SK-N-SH (cell line): ENCODE measurements around the gene SYT13. TPM values are rescaled to one million over a fixed set of nuclear protein-coding genes. Genes with fewer than 3 reads are reported as not detected.

Experiments used
- CTCF ChIA-PET: fragments of 300-600, 350-600 bp; formaldehyde crosslinking; extraction: SDS; loops from one replicate; lab custom pipeline; 2021; lab: Yijun Ruan, JAX
- POLR2A ChIA-PET: fragments of 350-600 bp; sonication (Branson Sonifier 250); formaldehyde crosslinking; extraction: SDS; loops from one replicate; lab custom pipeline; 2020; ENCODE audit warnings: antibody characterized with exemption, inconsistent platforms; lab: Yijun Ruan, JAX
- DNase-seq: peaks from one replicate; pipeline ENCODE4 v3.0.0; 2012
- H2AFZ ChIP-seq: fragments of 200-600 bp; sonication (generic); 2 replicates; pipeline ENCODE4 v1.8.1; 2016; ENCODE audit warnings: antibody characterized with exemption, mild to moderate bottlenecking, low read depth
- H3F3A ChIP-seq: fragments of 200-600 bp; sonication (generic); replicated peaks from 2 replicates; pipeline ENCODE3; 2016; ENCODE audit warnings: antibody characterized with exemption, mild to moderate bottlenecking; ENCODE audit not compliant: insufficient read depth
- H3K27ac ChIP-seq, 2 experiments: fragments of 200-500 bp in 1 of 2; fragments of 200-600 bp in 1 of 2; sonication (Bioruptor generic) in 1 of 2; sonication (generic), shearing (Covaris generic) in 1 of 2; 2 replicates each; pipeline versions ENCODE4 v1.5.1 to v1.6.1; 2014 to 2016; ENCODE audit warnings: low read depth in 2 of 2, inconsistent platforms in 1 of 2, low read length in 1 of 2, mild to moderate bottlenecking in 1 of 2, mixed read lengths in 1 of 2
- H3K27me3 ChIP-seq: fragments of 200-600 bp; sonication (generic), shearing (Covaris generic); 2 replicates; pipeline ENCODE4 v1.6.1; 2016; ENCODE audit warnings: mixed run types; ENCODE audit not compliant: insufficient read depth
- H3K36me3 ChIP-seq, 2 experiments: fragments of 200-500 bp in 1 of 2; fragments of 200-600 bp in 1 of 2; sonication (Bioruptor generic) in 1 of 2; sonication (generic) in 1 of 2; replicated peaks in 1 of 2; 2 replicates each; pipeline versions ENCODE3 to v1.5.1; 2014 to 2016; ENCODE audit warnings: low read length in 1 of 2, mild to moderate bottlenecking in 1 of 2; ENCODE audit not compliant: insufficient read depth in 2 of 2, control insufficient read depth in 1 of 2
- H3K4me1 ChIP-seq, 2 experiments: fragments of 200-500 bp in 1 of 2; fragments of 200-600 bp in 1 of 2; sonication (Bioruptor generic) in 1 of 2; sonication (generic), shearing (Covaris generic) in 1 of 2; 2 replicates each; pipeline versions ENCODE4 v1.5.1 to v1.6.1; 2014 to 2016; ENCODE audit warnings: low read depth in 1 of 2, low read length in 1 of 2, mixed run types in 1 of 2; ENCODE audit not compliant: insufficient read depth in 2 of 2, control insufficient read depth in 1 of 2
- H3K4me2 ChIP-seq: fragments of 200-600 bp; sonication (generic), shearing (Covaris generic); 2 replicates; pipeline ENCODE4 v1.6.1; 2017; ENCODE audit warnings: mixed run types
- H3K4me3 ChIP-seq, 2 experiments: fragments of 200-500 bp in 1 of 2; fragments of 200-600 bp in 1 of 2; sonication (Bioruptor generic) in 1 of 2; sonication (generic), shearing (Covaris generic) in 1 of 2; 2 replicates each; pipeline versions ENCODE4 v1.5.1 to v1.8.1; 2014 to 2016; ENCODE audit warnings: low read depth in 2 of 2, inconsistent platforms in 1 of 2, low read length in 1 of 2, mild to moderate bottlenecking in 1 of 2, mixed read lengths in 1 of 2, moderate library complexity in 1 of 2
- H3K79me2 ChIP-seq: fragments of 200-600 bp; sonication (generic); 2 replicates; pipeline ENCODE4 v1.8.1; 2017; ENCODE audit warnings: mild to moderate bottlenecking; ENCODE audit not compliant: insufficient read depth
- H3K9ac ChIP-seq: fragments of 200-600 bp; sonication (generic); 2 replicates; pipeline ENCODE4 v1.6.1; 2017; ENCODE audit warnings: mixed run types
- H3K9me2 ChIP-seq: fragments of 200-600 bp; sonication (generic); 2 replicates; pipeline ENCODE4 v1.6.1; 2017; ENCODE audit warnings: mixed run types
- H3K9me3 ChIP-seq: fragments of 200-600 bp; sonication (generic); 2 replicates; pipeline ENCODE4 v1.6.1; 2017; ENCODE audit warnings: mixed run types, mild to moderate bottlenecking, moderate library complexity
- H4K20me1 ChIP-seq: fragments of 200-600 bp; sonication (generic); 2 replicates; pipeline ENCODE4 v1.6.1; 2017; ENCODE audit warnings: mild to moderate bottlenecking, mixed run types; ENCODE audit not compliant: insufficient read depth
- CHD2 ChIP-seq: fragments of 150-350 bp; IDR thresholded peaks from 2 replicates; pipeline ENCODE4 v1.6.1; 2018; ENCODE audit warnings: low read length; ENCODE audit not compliant: partially characterized antibody
- EP300 ChIP-seq, 2 experiments: IDR thresholded peaks; 2 replicates each; pipeline versions ENCODE4 v1.4.0 to v1.6.1; 2012; ENCODE audit warnings: borderline replicate concordance in 1 of 2, low read depth in 1 of 2, low read length in 1 of 2
- FOSL2 ChIP-seq: IDR thresholded peaks from 2 replicates; pipeline ENCODE4 v1.4.0; 2012; ENCODE audit warnings: low read depth, mild to moderate bottlenecking, moderate library complexity, borderline replicate concordance
- FOXJ3 ChIP-seq: sonication (generic); formaldehyde crosslinking; IDR thresholded peaks from 2 replicates; pipeline ENCODE4 v1.5.1; 2020; ENCODE audit warnings: mild to moderate bottlenecking, missing genetic modification reagents
- FOXM1 ChIP-seq: IDR thresholded peaks from 2 replicates; pipeline ENCODE4 v1.4.0; 2012; ENCODE audit warnings: low read depth, mild to moderate bottlenecking
- GATA2 ChIP-seq: sonication (generic); formaldehyde crosslinking; IDR thresholded peaks from 2 replicates; pipeline ENCODE4 v1.5.0; 2020; ENCODE audit warnings: mild to moderate bottlenecking, missing genetic modification reagents
- JUND ChIP-seq: IDR thresholded peaks from 2 replicates; pipeline ENCODE4 v1.4.0; 2012
- MXI1 ChIP-seq: IDR thresholded peaks from 2 replicates; pipeline ENCODE4 v1.6.1; 2012; ENCODE audit warnings: mild to moderate bottlenecking, low read depth, low read length, improper control_type of control experiment
- REST ChIP-seq: IDR thresholded peaks from 2 replicates; pipeline ENCODE4 v1.6.1; 2012; ENCODE audit warnings: mild to moderate bottlenecking, low read depth, low read length, moderate library complexity
- RFX5 ChIP-seq: IDR thresholded peaks from 2 replicates; pipeline ENCODE4 v1.6.1; 2012; ENCODE audit warnings: mild to moderate bottlenecking, improper control_type of control experiment, low read length
- RXRA ChIP-seq: IDR thresholded peaks from 2 replicates; pipeline ENCODE4 v1.4.0; 2012; ENCODE audit warnings: low read depth, mild to moderate bottlenecking, borderline replicate concordance
- TCF12 ChIP-seq: IDR thresholded peaks from 2 replicates; pipeline ENCODE4 v1.4.0; 2012
- USF2 ChIP-seq: fragments of 150-350 bp; IDR thresholded peaks from 2 replicates; pipeline ENCODE4 v1.6.1; 2017; ENCODE audit warnings: antibody characterized with exemption, low read length, low read depth, borderline replicate concordance
- YY1 ChIP-seq: IDR thresholded peaks from 2 replicates; pipeline ENCODE4 v1.4.0; 2012; ENCODE audit warnings: low read depth, mild to moderate bottlenecking
- WGBS: methylation state at CpG from one replicate; pipeline ENCODE4 v1.1.6; 2017; ENCODE audit warnings: low lambda C conversion rate; 5-methylcytosine and 5-hydroxymethylcytosine counted together
- polyA plus RNA-seq, 3 experiments: library from polyadenylated mRNA; depleted of rRNA; stranded (reverse); fragments of >200 nt; gene quantifications; 2 replicates each; pipeline ENCODE4 v1.2.3, GENCODE V29; 2012
- TF ChIP-seq, protein P1 (sequence below): IDR thresholded peaks from 2 replicates; pipeline ENCODE4 v1.4.0; 2012; ENCODE audit warnings: low read depth, borderline replicate concordance

SYT13 gene
- polyA plus RNA-seq, 1 of the 3 experiments (the other 2 are of a cell fraction): not detected

DNA sequence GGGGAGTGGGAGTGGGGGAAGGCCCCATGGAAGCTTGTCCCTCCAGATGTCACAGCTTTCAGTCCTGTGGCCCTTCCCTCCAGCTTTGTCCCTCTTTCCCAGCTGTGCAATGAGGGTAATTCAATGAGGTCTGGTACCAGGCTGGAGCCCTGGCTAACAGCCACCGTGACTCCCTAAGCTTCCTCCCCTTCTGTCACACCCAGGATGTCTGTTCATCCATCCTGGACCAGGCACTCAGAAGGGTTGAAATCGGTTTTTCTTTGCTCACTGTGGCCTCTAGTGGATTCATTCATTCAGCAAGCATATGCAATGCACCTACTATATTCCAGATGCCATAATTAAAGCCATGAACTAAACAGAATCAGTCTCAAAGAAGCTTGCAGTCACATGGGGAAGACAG, 38.7 kb downstream of the SYT13 start (continued):
- TF ChIP-seq EP300 (IDR thresholded peaks at IDR 0.05; ENCODE audit: borderline replicate concordance in 1 of 2, low read depth in 1 of 2, low read length in 1 of 2) (no peak), CHD2 (peak; percentile 5), FOXM1 (no peak)

GRCh38 chr11:45246241-45246640, 39.9 kb downstream of the SYT13 start:
- H3K27ac ChIP-seq: no peak overlapping the region
- H3K4me3 ChIP-seq: no peak overlapping the region
- no peak for TF ChIP-seq FOXJ3 (CRISPR knock-in tag)
- H3K9me2 ChIP-seq: no peaks in the 10 kb centered on the region
- DNase-seq: no peak
- no peaks in the 10 kb centered on the region for H4K20me1 ChIP-seq
- no peak overlapping the region for H3K4me2 ChIP-seq
- no peak overlapping the region for H3K9ac ChIP-seq
- H3K9me3 ChIP-seq: no peaks in the 10 kb centered on the region
- H3K27me3 ChIP-seq: 0 out of 2 replicates have a peak, but pooled peaks cover 7% of the 10 kb centered on the region
- no peaks in the 10 kb centered on the region for H3F3A ChIP-seq
- ChIA-PET POLR2A (interaction anchor here (1.1 kb wide), 2 partner anchors 8 to 44 kb away, joined by 4 read pairs; no protein-coding TSS in a partner anchor), CTCF (interaction anchor here (1.0 to 3.2 kb wide), 9 partner anchors 10 to 310 kb away, joined by 3 to 18 read pairs (median 6); no protein-coding TSS in a partner anchor)
- H2AFZ ChIP-seq: no peak overlapping the region
- WGBS: 74% methylated on average over 8 of the region's 8 CpGs
- H3K36me3 ChIP-seq: no peaks in the 10 kb centered on the region
- no peaks in the 10 kb centered on the region for H3K79me2 ChIP-seq
- H3K4me1 ChIP-seq: peaks cover 0 to 6% of the 10 kb centered on the region in 2 experiments; a peak in 1 of 4 replicates

DNA sequence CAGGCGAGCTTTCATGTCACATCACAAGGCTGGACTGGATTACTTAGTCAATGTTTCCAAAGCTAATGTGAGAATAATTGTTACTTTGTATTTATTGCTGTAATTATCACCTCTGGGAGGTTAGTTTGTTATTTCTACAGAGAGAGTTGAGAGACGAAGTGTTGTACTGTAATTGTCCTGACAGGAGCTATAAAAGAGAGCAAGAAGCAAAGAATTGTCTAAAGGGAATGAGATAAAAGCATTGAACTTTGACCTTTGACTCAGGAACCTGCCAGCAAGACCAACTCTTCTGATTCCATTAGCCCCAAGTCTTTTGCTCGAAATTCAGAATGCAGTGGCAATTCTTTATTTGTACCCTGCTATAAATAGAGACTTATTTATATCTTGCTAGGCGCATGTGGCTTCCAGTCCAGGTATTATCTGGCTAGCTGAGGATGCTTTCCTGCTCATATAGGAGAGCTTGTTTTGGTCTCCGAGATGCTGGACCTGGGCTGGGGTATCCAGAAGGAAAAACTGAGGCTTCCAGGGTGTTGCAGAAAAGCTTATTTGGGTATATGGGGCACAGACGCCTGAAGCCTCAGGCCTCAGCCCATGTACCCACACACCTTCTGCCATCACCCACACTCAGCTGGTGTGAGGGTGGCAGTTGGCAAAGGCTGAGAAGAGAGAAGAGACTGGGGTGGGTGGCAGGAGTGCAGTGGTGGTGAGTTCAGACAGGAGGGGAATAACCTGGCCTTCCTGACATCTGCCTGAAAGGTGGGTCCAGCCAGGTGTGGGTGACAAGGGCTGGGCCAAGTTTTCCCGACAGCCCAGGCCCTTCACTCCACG, 40.7 kb downstream of the SYT13 start:
- Histone ChIP-seq H3K9ac (no peak overlapping the region), H3K4me3 (no peak overlapping the region), H3K79me2 (no peaks in the 10 kb centered on the region), H3K4me1 (peaks cover 0 to 6% of the 10 kb centered on the region in 2 experiments; a peak in 1 of 4 replicates), H4K20me1 (no peaks in the 10 kb centered on the region), H3K27me3 (0 out of 2 replicates have a peak, but pooled peaks cover 7% of the 10 kb centered on the region), H3K36me3 (no peaks in the 10 kb centered on the region), H2AFZ (no peak overlapping the region), H3K9me2 (no peaks in the 10 kb centered on the region), H3K27ac (no peak overlapping the region), H3F3A (no peaks in the 10 kb centered on the region), H3K4me2 (no peak overlapping the region), H3K9me3 (no peaks in the 10 kb centered on the region)
- ChIA-PET CTCF (interaction anchor here (1.0 to 4.4 kb wide), 8 partner anchors 11 to 309 kb away, joined by 3 to 40 read pairs (median 6); no protein-coding TSS in a partner anchor), POLR2A (no interaction called here)
- 52% methylated on average over 8 of the region's 8 CpGs for WGBS
- no peak for DNase-seq
- TF ChIP-seq JUND (no peak), FOSL2 (no peak), CHD2 (no peak), REST (no peak), MXI1 (no peak), YY1 (no peak), GATA2 (no peak), RXRA (no peak), RFX5 (no peak), USF2 (no peak), TCF12 (no peak)
- TF ChIP-seq, protein P1, sequence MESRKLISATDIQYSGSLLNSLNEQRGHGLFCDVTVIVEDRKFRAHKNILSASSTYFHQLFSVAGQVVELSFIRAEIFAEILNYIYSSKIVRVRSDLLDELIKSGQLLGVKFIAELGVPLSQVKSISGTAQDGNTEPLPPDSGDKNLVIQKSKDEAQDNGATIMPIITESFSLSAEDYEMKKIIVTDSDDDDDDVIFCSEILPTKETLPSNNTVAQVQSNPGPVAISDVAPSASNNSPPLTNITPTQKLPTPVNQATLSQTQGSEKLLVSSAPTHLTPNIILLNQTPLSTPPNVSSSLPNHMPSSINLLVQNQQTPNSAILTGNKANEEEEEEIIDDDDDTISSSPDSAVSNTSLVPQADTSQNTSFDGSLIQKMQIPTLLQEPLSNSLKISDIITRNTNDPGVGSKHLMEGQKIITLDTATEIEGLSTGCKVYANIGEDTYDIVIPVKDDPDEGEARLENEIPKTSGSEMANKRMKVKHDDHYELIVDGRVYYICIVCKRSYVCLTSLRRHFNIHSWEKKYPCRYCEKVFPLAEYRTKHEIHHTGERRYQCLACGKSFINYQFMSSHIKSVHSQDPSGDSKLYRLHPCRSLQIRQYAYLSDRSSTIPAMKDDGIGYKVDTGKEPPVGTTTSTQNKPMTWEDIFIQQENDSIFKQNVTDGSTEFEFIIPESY: no peak
